GM12892 (cell line): ENCODE results near the gene ANKRD24.

Experiments
- POLR2A ChIP-seq: IDR thresholded peaks from 2 replicates; pipeline ENCODE4 v1.6.1; 2011; ENCODE audit warnings: low read depth, low read length, control low read depth
- POLR2AphosphoS5 ChIP-seq: IDR thresholded peaks from 2 replicates; pipeline ENCODE4 v1.6.1; 2011; ENCODE audit warnings: low read depth, low read length, control low read depth

DNA sequence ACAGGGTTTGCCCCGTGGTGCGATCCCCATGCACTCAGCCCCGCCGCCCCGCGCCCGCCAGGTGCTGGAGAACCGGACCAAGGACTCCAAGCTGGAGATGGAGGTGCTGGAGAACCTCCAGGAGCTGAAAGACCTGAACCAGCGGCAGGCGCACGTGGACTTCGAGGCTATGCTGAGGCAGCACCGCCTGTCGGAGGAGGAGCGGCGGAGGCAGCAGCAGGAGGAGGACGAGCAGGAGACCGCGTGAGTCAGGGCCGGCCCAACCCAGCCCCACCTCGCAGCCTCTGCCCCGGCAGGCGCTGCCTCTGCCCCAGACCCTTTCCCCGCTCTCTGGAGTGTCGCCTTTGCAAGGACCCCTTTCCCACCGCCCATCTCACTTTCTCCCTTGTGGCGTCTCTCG is 75.7 kb downstream of the ANKRD24 start:
- no peak for TF ChIP-seq POLR2AphosphoS5
- no peak for TF ChIP-seq POLR2A
